HG03460 (cell line): ENCODE results near the gene CACNA2D3.
"Not testable (repeated sequence)": the region's sequence is repeated elsewhere in the genome, so short reads cannot be mapped to it uniquely, and the experiment has no call there.

ENCODE experiments used
- ATAC-seq: cut with Tn5 transposase; IDR thresholded peaks from one replicate; pipeline ENCODE4 v1.9.1; 2021; ENCODE audit not compliant: unreplicated experiment

CACNA2D3 gene

DNA sequence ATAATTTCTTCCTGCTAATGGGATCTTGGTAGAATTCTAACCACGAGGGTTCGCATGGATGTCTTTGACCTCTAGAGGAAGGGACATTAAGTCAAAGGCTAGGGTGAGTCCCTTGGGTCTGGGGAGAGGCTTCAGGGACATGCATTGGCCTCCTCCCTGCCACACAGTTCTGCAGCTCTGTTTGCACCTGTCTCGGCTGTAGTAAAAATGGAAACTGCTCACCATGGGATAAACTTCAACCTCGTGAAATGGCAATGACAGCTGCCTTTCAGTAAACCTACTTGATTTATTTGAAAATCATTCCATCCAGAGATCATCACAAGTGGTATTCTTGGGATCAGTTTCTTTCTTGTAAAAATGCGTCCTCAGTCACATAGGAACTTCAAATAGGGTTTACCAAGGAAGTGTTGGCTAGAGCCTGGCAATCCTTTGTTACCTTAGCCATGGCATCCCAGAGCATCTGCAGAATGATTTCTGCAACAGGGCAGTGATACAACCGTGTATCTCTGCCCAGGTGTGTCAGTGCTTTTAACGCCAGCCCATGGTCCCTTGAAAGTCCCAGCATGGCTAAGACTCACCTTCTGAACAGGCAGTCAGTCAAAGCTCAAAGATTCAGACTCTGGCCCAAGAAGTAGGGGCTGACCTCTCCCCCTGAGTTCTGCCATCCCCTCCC is 819.5 kb downstream of the CACNA2D3 start:
- ATAC-seq = no peak

- ATAC-seq = no peak
Measured at GRCh38 chr3:54949491-54950044, 827.2 kb downstream of the CACNA2D3 start.

DNA sequence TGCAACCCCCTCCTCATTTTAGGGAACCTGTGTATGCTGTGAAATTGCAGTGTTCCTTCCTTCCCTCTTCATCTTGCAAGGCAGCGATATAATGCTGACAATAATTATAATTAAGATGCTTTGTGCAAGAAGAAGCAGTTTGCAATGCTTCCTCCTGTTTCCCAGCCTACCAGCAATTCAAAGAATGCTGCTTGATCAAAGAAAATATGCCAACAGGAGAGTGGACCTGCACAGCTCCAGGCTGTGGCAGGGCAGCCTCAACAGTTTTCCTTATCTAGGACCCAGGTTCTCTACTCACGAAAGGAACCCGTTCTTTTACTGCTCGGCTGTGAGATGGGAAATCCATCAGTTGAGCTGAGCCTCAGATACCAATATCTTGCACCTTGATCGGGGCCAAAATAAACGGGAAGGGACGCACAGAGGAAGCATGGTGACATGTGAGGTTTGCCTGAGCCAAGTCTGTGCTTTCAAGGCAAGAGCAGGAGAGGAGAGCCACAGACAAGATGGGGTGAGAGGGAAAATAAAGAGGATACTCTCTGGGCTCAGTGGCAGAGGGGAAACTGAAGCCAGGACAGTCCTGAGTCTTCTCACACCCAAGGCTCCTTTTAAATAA is 828.1 kb downstream of the CACNA2D3 start:
- ATAC-seq = no peak

DNA sequence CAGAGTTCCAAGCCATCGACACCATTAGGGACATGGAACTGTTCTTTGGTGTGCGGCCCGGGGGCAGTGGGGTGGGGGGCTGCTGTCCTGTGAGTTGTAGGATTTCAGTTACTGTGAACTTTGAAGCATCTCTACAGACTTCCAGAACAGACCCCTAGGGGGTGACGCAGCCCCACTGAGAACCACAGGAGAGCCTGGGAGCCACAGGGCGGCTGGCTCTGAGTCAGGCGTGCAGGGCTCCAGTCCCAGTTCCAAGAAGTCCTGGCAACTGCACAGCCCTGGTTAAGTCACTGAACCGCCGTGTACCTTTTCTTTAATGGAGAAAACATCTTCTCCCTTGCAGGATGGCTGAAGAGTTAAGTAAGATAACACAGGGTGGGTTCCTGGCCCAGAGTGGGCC is 829.1 kb downstream of the CACNA2D3 start:
- no peak for ATAC-seq

- no peak for ATAC-seq
Measured at GRCh38 chr3:54954022-54954421, 831.7 kb downstream of the CACNA2D3 start.

- ATAC-seq = no peak
Measured at GRCh38 chr3:54954521-54954920, 832.2 kb downstream of the CACNA2D3 start.

GRCh38 chr3:54955496-54955895 is 833.1 kb downstream of the CACNA2D3 start:
- no peak for ATAC-seq

DNA sequence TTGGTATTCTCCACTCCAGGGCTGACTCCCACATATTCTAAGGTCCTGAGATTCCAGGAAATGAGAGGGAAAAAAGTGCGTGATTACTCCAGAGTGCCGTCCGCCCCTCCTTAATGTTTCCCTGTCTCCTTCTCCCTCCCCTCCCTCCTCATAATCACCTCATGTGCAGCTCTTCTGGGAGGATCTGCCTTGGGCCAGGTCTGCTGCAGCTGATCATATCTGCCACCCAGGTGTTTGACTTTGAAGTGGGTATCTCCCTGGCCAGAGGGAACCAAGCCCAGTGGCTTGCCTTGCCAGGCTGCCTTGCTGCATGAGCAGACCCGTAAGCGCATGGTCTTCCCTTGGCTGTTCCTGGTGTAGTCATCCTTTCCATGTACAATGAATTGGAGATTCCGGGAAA is 833.6 kb downstream of the CACNA2D3 start:
- ATAC-seq = no peak

GRCh38 chr3:54957711-54958110 is 835.4 kb downstream of the CACNA2D3 start:
- no peak for ATAC-seq

GRCh38 chr3:54960082-54960481 is 837.7 kb downstream of the CACNA2D3 start:
- no peak for ATAC-seq

GRCh38 chr3:54960701-54961100 is 838.3 kb downstream of the CACNA2D3 start:
- no peak for ATAC-seq

- no peak for ATAC-seq
Measured at GRCh38 chr3:54962200-54962599, 839.8 kb downstream of the CACNA2D3 start.

- no peak for ATAC-seq
Measured at GRCh38 chr3:54963641-54964040, 841.3 kb downstream of the CACNA2D3 start.

GRCh38 chr3:54964081-54964480 is 841.7 kb downstream of the CACNA2D3 start:
- no peak for ATAC-seq

GRCh38 chr3:54965746-54966145 is 843.4 kb downstream of the CACNA2D3 start:
- ATAC-seq = no peak

GRCh38 chr3:54966979-54967378 is 844.6 kb downstream of the CACNA2D3 start:
- ATAC-seq = no peak

DNA sequence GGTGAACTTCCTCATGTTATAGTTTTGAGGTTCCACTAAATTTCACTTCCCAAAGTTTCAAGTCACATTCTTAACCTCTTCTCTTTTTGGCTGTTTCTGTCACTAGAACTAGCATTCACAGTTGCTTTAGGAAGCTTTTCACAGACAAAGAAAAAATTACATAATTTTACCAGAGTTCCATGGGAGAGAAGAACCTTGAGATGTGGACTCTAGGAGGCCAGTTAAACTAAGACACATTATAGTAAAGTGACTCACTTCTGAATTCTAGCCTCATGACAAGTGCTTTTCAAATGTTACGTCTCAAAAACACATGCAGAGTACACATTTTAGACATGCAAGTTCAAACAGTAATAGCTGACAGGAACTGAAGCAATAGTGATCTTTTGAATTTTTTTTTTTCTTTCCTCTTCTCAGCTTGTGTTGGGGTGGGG is 845.4 kb downstream of the CACNA2D3 start:
- no peak for ATAC-seq

DNA sequence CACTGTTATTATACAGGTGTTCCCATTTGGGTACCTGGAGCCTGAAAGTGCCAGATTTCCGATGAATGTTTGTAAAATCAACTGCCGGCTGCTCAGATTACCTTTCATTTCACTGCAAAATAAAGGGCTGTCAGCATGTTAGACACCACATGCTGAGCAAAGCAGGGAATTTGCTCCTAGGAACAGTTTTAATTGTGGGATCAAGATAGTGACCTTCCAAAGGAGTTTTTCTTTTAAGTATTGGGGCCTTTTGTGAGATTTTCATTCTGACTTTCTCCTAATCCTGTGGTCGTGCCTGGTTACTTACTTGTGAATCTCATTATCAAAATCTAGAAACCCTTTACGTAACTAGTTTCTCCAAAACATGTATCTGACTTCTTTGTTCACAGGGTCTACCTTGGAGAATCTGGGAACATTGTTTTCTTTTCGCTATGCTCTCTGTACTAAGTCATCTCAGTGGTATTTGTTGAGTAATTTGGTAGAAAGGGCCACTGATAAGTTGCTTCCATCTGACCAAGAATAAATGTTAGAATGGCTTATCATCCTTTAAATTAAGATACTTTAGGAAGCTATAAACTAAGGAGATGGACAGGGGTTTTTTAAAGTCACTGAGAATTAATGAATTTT is 846.3 kb downstream of the CACNA2D3 start:
- no peak for ATAC-seq

GRCh38 chr3:54969652-54970051 is 847.3 kb downstream of the CACNA2D3 start:
- ATAC-seq = no peak

- no peak for ATAC-seq
Measured at GRCh38 chr3:54970895-54971294, 848.5 kb downstream of the CACNA2D3 start.

DNA sequence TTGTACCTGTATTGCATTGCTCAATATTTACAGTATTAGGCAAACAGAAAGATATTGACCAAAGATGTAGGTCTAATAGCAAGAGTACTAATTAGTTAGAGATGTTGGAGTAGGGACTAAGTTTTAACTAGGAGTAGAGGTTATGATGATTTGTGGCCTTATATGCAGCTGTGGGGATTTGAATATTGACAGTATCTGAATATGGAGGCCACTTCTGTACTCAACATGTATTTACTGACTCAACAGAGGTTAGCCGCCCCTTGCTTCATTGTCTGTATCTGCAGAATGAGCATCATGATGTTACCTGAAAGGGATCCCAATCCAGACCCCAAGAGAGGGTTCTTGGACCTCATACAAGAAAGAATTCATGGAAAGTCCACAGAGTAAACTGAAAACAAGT is 855.1 kb downstream of the CACNA2D3 start:
- no peak for ATAC-seq

GRCh38 chr3:54977946-54978345 is 855.6 kb downstream of the CACNA2D3 start:
- not testable (repeated sequence) for ATAC-seq
